ENCODE data around the gene SOHLH2.

The SOHLH2 gene

GRCh38 chr13:36175621-36176020 is 38.7 kb downstream of the SOHLH2 start:
- DNase-seq = no peak

GRCh38 chr13:36174923-36175322 is 39.4 kb downstream of the SOHLH2 start:
- no peak for DNase-seq

- no peak for DNase-seq
These were observed 40.6 kb downstream of the SOHLH2 start for GRCh38 chr13:36173571-36174322.

GRCh38 chr13:36166046-36166445 is 48.3 kb downstream of the SOHLH2 start:
- DNase-seq = no peak

GRCh38 chr13:36163809-36164308 is 50.5 kb downstream of the SOHLH2 start:
- peak; percentile 76 for DNase-seq

GRCh38 chr13:36163286-36163685 is 51.1 kb downstream of the SOHLH2 start:
- DNase-seq = no peak

GRCh38 chr13:36160297-36160696 is 54.1 kb downstream of the SOHLH2 start:
- DNase-seq = no peak

GRCh38 chr13:36158611-36159010 is 55.7 kb downstream of the SOHLH2 start:
- no peak for DNase-seq

GRCh38 chr13:36157480-36157879 is 56.9 kb downstream of the SOHLH2 start:
- no peak for DNase-seq

- no peak for DNase-seq
These were observed 59.6 kb downstream of the SOHLH2 start for GRCh38 chr13:36154567-36155291.

GRCh38 chr13:36151591-36151990 is 62.8 kb downstream of the SOHLH2 start:
- DNase-seq = no peak

GRCh38 chr13:36148446-36148845 is 65.9 kb downstream of the SOHLH2 start:
- no peak for DNase-seq

GRCh38 chr13:36147330-36147729 is 67.0 kb downstream of the SOHLH2 start:
- DNase-seq = no peak

- no peak for DNase-seq
These were observed 67.7 kb downstream of the SOHLH2 start for GRCh38 chr13:36146511-36147269.

GRCh38 chr13:36143738-36144137 is 70.6 kb downstream of the SOHLH2 start:
- DNase-seq = no peak

GRCh38 chr13:36142735-36143134 is 71.6 kb downstream of the SOHLH2 start:
- DNase-seq = peak; percentile 79

GRCh38 chr13:36135876-36136275 is 78.5 kb downstream of the SOHLH2 start:
- no peak for DNase-seq

GRCh38 chr13:36134632-36135031 is 79.7 kb downstream of the SOHLH2 start:
- no peak for DNase-seq

GRCh38 chr13:36133950-36134626 is 80.3 kb downstream of the SOHLH2 start:
- DNase-seq = no peak

GRCh38 chr13:36132376-36132775 is 82.0 kb downstream of the SOHLH2 start:
- no peak for DNase-seq

GRCh38 chr13:36131931-36132297 is 82.4 kb downstream of the SOHLH2 start:
- no peak for DNase-seq

GRCh38 chr13:36131222-36131930 is 83.0 kb downstream of the SOHLH2 start, which contains the start of gene DCLK1:
DCLK1 (minus strand) TSS chr13:36131382.
- peak; percentile 83 for DNase-seq

Measured in NCI-H526 treated with DMSO at 0.1 percent for 48 hours (cell line).